K562 (cell line): ENCODE measurements around the gene DENND2A. TPM values are rescaled to one million over a fixed set of nuclear protein-coding genes. Genes with fewer than 3 reads are reported as not detected.

Source experiments
- BCOR ChIP-seq: fragments of 450-650 bp; IDR thresholded peaks from 2 replicates; pipeline ENCODE4 v1.6.1; 2016
- CAMTA2 ChIP-seq: fragments of 250-450 bp; sonication (Bioruptor Pico); conservative IDR thresholded peaks from 2 replicates; pipeline ENCODE4 v1.5.1; 2022
- CTCF ChIP-seq, 3 experiments: IDR thresholded peaks in 2 of 3; conservative IDR thresholded peaks in 1 of 3; 2 replicates each; pipeline ENCODE4 v1.5.1; 2011 to 2012; ENCODE audit warnings: low read length in 3 of 3, mild to moderate bottlenecking in 3 of 3, control low read depth in 2 of 3, improper control_type of control experiment in 1 of 3, inconsistent platforms in 1 of 3, low read depth in 1 of 3, mixed read lengths in 1 of 3, moderate library complexity in 1 of 3; ENCODE audit not compliant: insufficient read depth in 2 of 3
- FOSL1 ChIP-seq: fragments of 200-800 bp; sonication (Bioruptor generic); conservative IDR thresholded peaks from 2 replicates; pipeline ENCODE4 v1.6.1; 2016; ENCODE audit warnings: missing genetic modification characterization, missing compliant biosample characterization
- HCFC1 ChIP-seq: IDR thresholded peaks from 2 replicates; pipeline ENCODE4 v1.6.1; 2012; ENCODE audit warnings: low read depth, low read length, improper control_type of control experiment
- HMGN3 ChIP-seq: IDR thresholded peaks from 2 replicates; pipeline ENCODE4 v1.6.1; 2011; ENCODE audit warnings: borderline replicate concordance, low read depth, mild to moderate bottlenecking, mixed read lengths, low read length; ENCODE audit not compliant: insufficient read length; ENCODE audit errors: extremely low read depth
- IRF2 ChIP-seq: sonication (generic); formaldehyde crosslinking; IDR thresholded peaks from 2 replicates; pipeline ENCODE4 v1.8.1; 2022; ENCODE audit warnings: mild to moderate bottlenecking, missing genetic modification reagents
- L3MBTL2 ChIP-seq: fragments of 450-650 bp; IDR thresholded peaks from 2 replicates; pipeline ENCODE4 v1.6.1; 2016; ENCODE audit warnings: mild to moderate bottlenecking, moderate library complexity
- LCOR ChIP-seq: sonication (generic); formaldehyde crosslinking; IDR thresholded peaks from 2 replicates; pipeline ENCODE4 v1.8.0; 2022; ENCODE audit warnings: mild to moderate bottlenecking, missing genetic modification reagents
- MTF1 ChIP-seq: fragments of 250-450 bp; sonication (Bioruptor Pico); IDR thresholded peaks from 2 replicates; pipeline ENCODE4 v1.9.0; 2021; ENCODE audit warnings: moderate library complexity, mild to moderate bottlenecking, inconsistent platforms, borderline replicate concordance
- NR2C1 ChIP-seq, 2 experiments: fragments of 450-650 bp; IDR thresholded peaks; 2 replicates each; pipeline ENCODE4 v1.6.1; 2017; ENCODE audit warnings: mild to moderate bottlenecking in 2 of 2, antibody characterized with exemption in 1 of 2, inconsistent platforms in 1 of 2, missing compliant biosample characterization in 1 of 2, missing genetic modification characterization in 1 of 2
- POLR3G ChIP-seq: IDR thresholded peaks from 2 replicates; pipeline ENCODE4 v1.6.1; 2011; ENCODE audit not compliant: insufficient read length, insufficient replicate concordance; ENCODE audit errors: extremely low read depth
- PRPF4 ChIP-seq: fragments of 200-400 bp; formaldehyde crosslinking; IDR thresholded peaks from one replicate; pipeline ENCODE4 v1.6.1; 2017; ENCODE audit warnings: low read length, low read depth, mild to moderate bottlenecking; ENCODE audit not compliant: insufficient read depth, poor library complexity, severe bottlenecking
- PTTG1 ChIP-seq: fragments of 450-650 bp; IDR thresholded peaks from 2 replicates; pipeline ENCODE4 v1.6.1; 2016; ENCODE audit warnings: low read depth, mild to moderate bottlenecking, missing genetic modification characterization, missing compliant biosample characterization
- RBM17 ChIP-seq: fragments of 200-400 bp; formaldehyde crosslinking; IDR thresholded peaks from 2 replicates; pipeline ENCODE4 v1.6.1; 2017; ENCODE audit warnings: low read depth, mild to moderate bottlenecking, low read length, borderline replicate concordance
- SIRT6 ChIP-seq: IDR thresholded peaks from one replicate; pipeline ENCODE4 v1.6.1; 2012; ENCODE audit warnings: low read depth, mild to moderate bottlenecking, control low read depth, inconsistent platforms, low read length, moderate library complexity
- SMAD1 ChIP-seq: fragments of 150-350 bp; IDR thresholded peaks from 2 replicates; pipeline ENCODE4 v1.6.1; 2014; ENCODE audit warnings: low read length, low read depth; ENCODE audit not compliant: partially characterized antibody
- SOX6 ChIP-seq: fragments of 450-650 bp; IDR thresholded peaks from 2 replicates; pipeline ENCODE4 v1.6.1; 2014; ENCODE audit warnings: mild to moderate bottlenecking
- SRSF1 ChIP-seq: fragments of 200-400 bp; formaldehyde crosslinking; IDR thresholded peaks from 2 replicates; pipeline ENCODE4 v1.6.1; 2017; ENCODE audit warnings: mild to moderate bottlenecking, low read depth, low read length, moderate library complexity
- TBL1XR1 ChIP-seq, 2 experiments: IDR thresholded peaks; 2 replicates each; pipeline ENCODE4 v1.6.1; 2012; ENCODE audit warnings: improper control_type of control experiment in 2 of 2, low read length in 2 of 2, mild to moderate bottlenecking in 1 of 2
- ZNF224 ChIP-seq: sonication (generic); formaldehyde crosslinking; IDR thresholded peaks from 2 replicates; pipeline ENCODE4 v1.8.0; 2022; ENCODE audit warnings: mild to moderate bottlenecking, missing genetic modification reagents
- ZNF274 ChIP-seq: IDR thresholded peaks from 2 replicates; pipeline ENCODE4 v1.6.1; 2011; ENCODE audit warnings: low read depth, mild to moderate bottlenecking, low read length, moderate library complexity, borderline replicate concordance
- ZNF347 ChIP-seq: fragments of 450-650 bp; formaldehyde crosslinking; IDR thresholded peaks from 2 replicates; pipeline ENCODE4 v1.4.0; 2020; ENCODE audit warnings: low read depth, mild to moderate bottlenecking, moderate library complexity
- ZNF384 ChIP-seq: IDR thresholded peaks from 2 replicates; pipeline ENCODE4 v1.6.1; 2012; ENCODE audit warnings: low read depth, low read length, improper control_type of control experiment
- ZNF436 ChIP-seq: fragments of 250-450, 450-650 bp; sonication (Bioruptor Pico); formaldehyde crosslinking; IDR thresholded peaks from 2 replicates; pipeline ENCODE4 v1.7.0; 2020; ENCODE audit warnings: mild to moderate bottlenecking
- ZNF57 ChIP-seq: fragments of 450-650 bp; formaldehyde crosslinking; IDR thresholded peaks from 2 replicates; pipeline ENCODE4 v1.4.0; 2020; ENCODE audit warnings: mild to moderate bottlenecking, moderate library complexity
- ZNF696 ChIP-seq: fragments of 250-450 bp; sonication (Bioruptor Pico); conservative IDR thresholded peaks from 2 replicates; pipeline ENCODE4 v1.4.0; 2020; ENCODE audit warnings: mild to moderate bottlenecking, moderate library complexity
- ZNF707 ChIP-seq: fragments of 250-450 bp; sonication (Bioruptor Pico); conservative IDR thresholded peaks from 2 replicates; pipeline ENCODE4 v1.8.0; 2022; ENCODE audit warnings: inconsistent platforms, mild to moderate bottlenecking, moderate library complexity
- ZNF766 ChIP-seq: fragments of 200-800 bp; sonication (Bioruptor generic); conservative IDR thresholded peaks from 2 replicates; pipeline ENCODE4 v1.6.1; 2016; ENCODE audit warnings: missing genetic modification characterization, missing compliant biosample characterization
- polyA plus RNA-seq, 8 experiments: library from polyadenylated mRNA; depleted of rRNA in 4 of 8; stranded (reverse) in 5 of 8; unstranded in 3 of 8; fragments of >200 nt; fragmentation: Nextera tagmentation in 2 of 8; fragmentation: Illumina TruSeq in 1 of 8; extraction: Ambion mirVana in 2 of 8; extraction: Trizol in 1 of 8; gene quantifications; 2 replicates each; pipeline versions ENCODE4 v1.2.1 to v1.2.3, GENCODE V29; 2011 to 2014; ENCODE audit warnings: inconsistent platforms in 1 of 8, missing spikeins in 1 of 8
- total RNA-seq, 7 experiments: library from RNA; depleted of rRNA in 6 of 7; stranded (reverse); fragments of >200 nt in 6 of 7; fragmentation: Illumina TruSeq in 2 of 7; extraction: Trizol in 2 of 7; gene quantifications; 2 replicates each; pipeline versions ENCODE4 v1.2.1 to v1.2.3, GENCODE V29; 2011 to 2021; ENCODE audit warnings: low replicate concordance in 1 of 7

DENND2A gene
- total and polyA plus RNA-seq, 9 of the 15 experiments (the other 6 are each of a cell fraction or from before 2014, with no cell fraction given), result not detected

DNA sequence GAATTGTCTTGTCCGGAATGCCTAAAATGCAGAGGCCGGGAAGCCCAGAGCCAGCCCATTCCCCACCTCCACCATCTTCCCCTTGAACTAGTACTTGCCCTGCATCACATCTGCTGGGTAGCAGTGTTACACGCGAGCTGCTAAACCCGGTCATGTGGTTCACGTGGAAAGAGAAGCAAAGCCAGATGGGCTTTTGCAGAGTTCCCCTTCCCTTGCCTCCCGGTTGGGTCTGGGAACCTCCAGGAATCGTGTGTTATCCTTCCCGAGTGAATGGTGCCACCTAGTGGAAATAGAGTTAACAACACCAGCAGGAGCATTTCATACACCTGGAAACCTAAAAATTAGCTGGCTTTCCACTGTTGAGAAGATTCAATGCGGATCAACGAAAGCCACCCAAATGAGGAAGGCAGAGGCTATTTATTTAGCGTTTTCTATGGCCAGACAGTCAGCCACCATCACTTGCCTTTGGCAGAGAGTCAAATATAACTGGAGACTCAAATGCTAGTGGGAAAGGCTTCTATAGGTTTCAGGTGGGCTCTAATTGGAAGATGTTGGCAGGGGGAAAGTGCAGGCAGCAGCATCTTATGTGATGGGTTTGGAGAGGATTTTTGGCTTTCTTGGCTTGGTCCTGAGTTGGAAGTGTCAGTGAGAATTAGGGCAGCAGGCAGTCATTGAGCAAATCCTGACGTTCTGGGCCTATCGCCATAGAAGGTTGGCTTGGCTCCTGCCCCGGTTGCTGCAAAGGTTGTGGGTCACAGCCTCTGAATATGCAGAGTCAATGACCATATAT is 12.9 kb upstream of the DENND2A start (continued):
- TF ChIP-seq RBM17, result no peak
- no peak for TF ChIP-seq ZNF57 (CRISPR knock-in tag)
- no peak for TF ChIP-seq FOSL1 (tag)
- 0 out of 4 replicates have a peak, but pooled peaks of 1 of the 2 experiments have one; percentile 12 for TF ChIP-seq TBL1XR1 (IDR thresholded peaks at IDR 0.05; ENCODE audit: low read length in 2 of 2)
- TF ChIP-seq PRPF4, result no peak
- TF ChIP-seq BCOR, result no peak
- no peak for TF ChIP-seq ZNF384
- peak; percentile 61; the same call in 1 of the 2 replicates for TF ChIP-seq LCOR (CRISPR knock-in tag)
- 0 out of 2 replicates have a peak, but pooled peaks have one; percentile 22 for TF ChIP-seq NR2C1 (IDR thresholded peaks at IDR 0.05)
- TF ChIP-seq NR2C1 (tag; IDR thresholded peaks at IDR 0.05), result no peak
- no peak for TF ChIP-seq ZNF347 (CRISPR knock-in tag)
- TF ChIP-seq ZNF766 (CRISPR knock-in tag), result no peak
- no peak for TF ChIP-seq SMAD1
- TF ChIP-seq ZNF707, result no peak
- peak; percentile 87 to 98 (median 96) for TF ChIP-seq CTCF (IDR thresholded peaks at IDR 0.05 in 2 of 3, conservative IDR thresholded peaks at IDR 0.05 in 1 of 3; ENCODE audit: insufficient read depth in 2 of 3, low read depth in 1 of 3, low read length in 3 of 3)
- no peak for TF ChIP-seq POLR3G
- no peak for TF ChIP-seq MTF1 (CRISPR knock-in tag)
- no peak for TF ChIP-seq ZNF274
- TF ChIP-seq HMGN3, result no peak
- no peak for TF ChIP-seq ZNF696 (CRISPR knock-in tag)
- no peak for TF ChIP-seq SIRT6
- TF ChIP-seq ZNF436 (CRISPR knock-in tag), result no peak
- no peak for TF ChIP-seq PTTG1 (tag)
- no peak for TF ChIP-seq ZNF224 (CRISPR knock-in tag)
- no peak for TF ChIP-seq SRSF1
- TF ChIP-seq HCFC1, result no peak
- TF ChIP-seq IRF2 (CRISPR knock-in tag), result no peak
- no peak for TF ChIP-seq CAMTA2 (CRISPR knock-in tag)
- TF ChIP-seq SOX6, result 0 out of 2 replicates have a peak, but pooled peaks have one; percentile 18
- peak; percentile 33; the same call in 1 of the 2 replicates for TF ChIP-seq L3MBTL2
